BJ (cell line): ENCODE data around the gene C19orf47. TPM values are rescaled to one million over a fixed set of nuclear protein-coding genes. Genes with fewer than 3 reads are reported as not detected.

Experiments
- CTCF ChIA-PET: fragments of 350-600 bp; formaldehyde crosslinking; extraction: SDS; loops from one replicate; lab custom pipeline; 2021; ENCODE audit warnings: antibody characterized with exemption, inconsistent platforms; lab: Yijun Ruan, JAX
- POLR2A ChIA-PET: fragments of 300-600 bp; sonication (Branson Sonifier 250); formaldehyde crosslinking; extraction: SDS; loops from one replicate; lab custom pipeline; 2021; ENCODE audit warnings: antibody characterized with exemption; lab: Charles Lee
- DNase-seq: peaks from one replicate; pipeline ENCODE4 v3.0.0-alpha.2; 2011; ENCODE audit warnings: low read depth
- H3K27me3 ChIP-seq: 2 replicates; pipeline ENCODE4 v1.6.0; 2011; ENCODE audit warnings: low read length; ENCODE audit not compliant: control insufficient read depth, insufficient read depth
- H3K36me3 ChIP-seq: 2 replicates; pipeline ENCODE4 v1.5.1; 2011; ENCODE audit warnings: low read length; ENCODE audit not compliant: control insufficient read depth, insufficient read depth
- H3K4me3 ChIP-seq: 2 replicates; pipeline ENCODE4 v1.5.1; 2011; ENCODE audit warnings: low read depth, mild to moderate bottlenecking, control low read depth, low read length
- polyA plus RNA-seq: library from polyadenylated mRNA; depleted of rRNA; stranded (reverse); fragments of >200 nt; gene quantifications from 2 replicates; pipeline ENCODE4 v1.2.3, GENCODE V29; 2011
- TF ChIP-seq, protein P1 (sequence below): IDR thresholded peaks from 2 replicates; pipeline ENCODE4 v1.5.1; 2011; ENCODE audit warnings: low read depth, mild to moderate bottlenecking, control low read depth, inconsistent platforms, low read length, moderate library complexity; ENCODE audit not compliant: insufficient read depth

C19orf47 gene
- polyA plus RNA-seq, 1 experiment: 25.2 TPM

DNA sequence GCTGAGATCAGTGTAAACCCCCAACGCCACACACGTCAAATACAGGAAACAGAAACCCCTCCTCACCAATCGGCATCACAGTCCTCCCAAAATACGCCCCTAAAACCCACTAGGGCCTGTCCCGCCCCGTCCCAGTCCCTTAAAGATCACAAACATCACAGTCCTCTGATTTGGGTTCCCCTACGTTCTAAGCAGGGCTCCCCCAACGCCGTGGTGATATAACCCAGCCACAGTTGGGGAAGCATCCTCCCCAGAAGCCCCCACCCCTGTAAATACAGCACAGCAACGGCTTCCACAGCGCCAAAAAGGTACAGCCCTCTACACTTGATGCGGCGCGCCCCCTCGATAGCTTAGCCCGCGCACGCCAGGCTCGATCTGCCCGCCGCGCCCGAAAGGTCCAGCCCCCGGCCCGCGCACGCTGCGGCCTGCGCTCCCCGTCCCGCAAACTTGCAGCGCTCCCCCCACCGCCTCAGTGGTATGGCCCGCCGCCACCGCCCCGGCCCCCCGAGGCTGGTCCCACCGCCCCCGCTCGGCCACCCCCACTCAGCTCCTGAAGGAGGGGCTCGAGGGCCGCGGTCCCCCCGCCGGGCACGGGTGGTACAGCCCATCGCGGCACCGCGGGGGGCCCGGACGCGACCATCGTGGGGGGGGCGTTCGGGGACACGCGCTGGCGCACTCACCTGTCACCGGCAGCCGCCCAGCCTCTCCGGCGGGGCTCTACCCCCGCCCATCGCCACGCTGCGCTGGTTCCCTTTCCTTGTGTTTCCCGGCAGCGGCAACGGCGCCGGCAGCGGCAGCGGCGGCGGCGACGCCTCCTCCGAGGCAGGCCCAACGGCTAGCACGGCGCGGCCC, 63.5 kb downstream of the C19orf47 start, which contains the start of gene AKT2:
Gene AKT2 (minus strand): TSS at position 845 of the 852 bp plus-strand sequence. CDS start 20,078 bp downstream, outside the sequence.
- CTCF ChIA-PET: interaction anchor here (0.5 to 1.5 kb wide), 2 partner anchors 21 to 25 kb away, joined by 3 to 4 read pairs; no protein-coding TSS in a partner anchor
- Histone ChIP-seq H3K36me3 (0 out of 2 replicates have a peak, but pooled peaks cover 2% of the 10 kb centered on the region), H3K27me3 (no peaks in the 10 kb centered on the region), H3K4me3 (peak within 1 kb of the TSS; percentile 76)
- POLR2A ChIA-PET: interaction anchor here (1.2 kb wide), 1 partner anchor 11 kb away, joined by 4 read pairs; no protein-coding TSS in a partner anchor
- TF ChIP-seq, protein P1, sequence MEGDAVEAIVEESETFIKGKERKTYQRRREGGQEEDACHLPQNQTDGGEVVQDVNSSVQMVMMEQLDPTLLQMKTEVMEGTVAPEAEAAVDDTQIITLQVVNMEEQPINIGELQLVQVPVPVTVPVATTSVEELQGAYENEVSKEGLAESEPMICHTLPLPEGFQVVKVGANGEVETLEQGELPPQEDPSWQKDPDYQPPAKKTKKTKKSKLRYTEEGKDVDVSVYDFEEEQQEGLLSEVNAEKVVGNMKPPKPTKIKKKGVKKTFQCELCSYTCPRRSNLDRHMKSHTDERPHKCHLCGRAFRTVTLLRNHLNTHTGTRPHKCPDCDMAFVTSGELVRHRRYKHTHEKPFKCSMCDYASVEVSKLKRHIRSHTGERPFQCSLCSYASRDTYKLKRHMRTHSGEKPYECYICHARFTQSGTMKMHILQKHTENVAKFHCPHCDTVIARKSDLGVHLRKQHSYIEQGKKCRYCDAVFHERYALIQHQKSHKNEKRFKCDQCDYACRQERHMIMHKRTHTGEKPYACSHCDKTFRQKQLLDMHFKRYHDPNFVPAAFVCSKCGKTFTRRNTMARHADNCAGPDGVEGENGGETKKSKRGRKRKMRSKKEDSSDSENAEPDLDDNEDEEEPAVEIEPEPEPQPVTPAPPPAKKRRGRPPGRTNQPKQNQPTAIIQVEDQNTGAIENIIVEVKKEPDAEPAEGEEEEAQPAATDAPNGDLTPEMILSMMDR: no peak
- no peak for DNase-seq

DNA sequence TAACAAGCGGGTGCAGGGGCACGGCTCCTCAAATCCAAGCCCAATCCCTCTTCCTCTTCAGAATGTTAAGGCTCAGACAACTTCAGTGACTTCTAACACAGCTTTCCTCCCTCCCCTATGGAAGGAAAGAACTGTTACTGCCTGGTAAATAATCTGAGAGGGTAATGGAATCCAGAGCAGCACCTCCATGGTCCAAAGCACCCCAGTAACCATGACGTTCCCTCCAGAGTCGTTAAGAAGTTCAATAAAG, 64.0 kb downstream of the C19orf47 start:
- ChIA-PET POLR2A (interaction anchor here (1.2 kb wide), 1 partner anchor 11 kb away, joined by 4 read pairs; no protein-coding TSS in a partner anchor), CTCF (interaction anchor here (0.9 to 2.2 kb wide), 3 partner anchors 21 to 180 kb away, joined by 3 to 6 read pairs (median 4); no protein-coding TSS in a partner anchor)
- DNase-seq: no peak
- H3K4me3 ChIP-seq: peak overlapping the region; percentile 76
- no peaks in the 10 kb centered on the region for H3K27me3 ChIP-seq
- TF ChIP-seq, protein P1: no peak
- H3K36me3 ChIP-seq: 0 out of 2 replicates have a peak, but pooled peaks cover 2% of the 10 kb centered on the region

DNA sequence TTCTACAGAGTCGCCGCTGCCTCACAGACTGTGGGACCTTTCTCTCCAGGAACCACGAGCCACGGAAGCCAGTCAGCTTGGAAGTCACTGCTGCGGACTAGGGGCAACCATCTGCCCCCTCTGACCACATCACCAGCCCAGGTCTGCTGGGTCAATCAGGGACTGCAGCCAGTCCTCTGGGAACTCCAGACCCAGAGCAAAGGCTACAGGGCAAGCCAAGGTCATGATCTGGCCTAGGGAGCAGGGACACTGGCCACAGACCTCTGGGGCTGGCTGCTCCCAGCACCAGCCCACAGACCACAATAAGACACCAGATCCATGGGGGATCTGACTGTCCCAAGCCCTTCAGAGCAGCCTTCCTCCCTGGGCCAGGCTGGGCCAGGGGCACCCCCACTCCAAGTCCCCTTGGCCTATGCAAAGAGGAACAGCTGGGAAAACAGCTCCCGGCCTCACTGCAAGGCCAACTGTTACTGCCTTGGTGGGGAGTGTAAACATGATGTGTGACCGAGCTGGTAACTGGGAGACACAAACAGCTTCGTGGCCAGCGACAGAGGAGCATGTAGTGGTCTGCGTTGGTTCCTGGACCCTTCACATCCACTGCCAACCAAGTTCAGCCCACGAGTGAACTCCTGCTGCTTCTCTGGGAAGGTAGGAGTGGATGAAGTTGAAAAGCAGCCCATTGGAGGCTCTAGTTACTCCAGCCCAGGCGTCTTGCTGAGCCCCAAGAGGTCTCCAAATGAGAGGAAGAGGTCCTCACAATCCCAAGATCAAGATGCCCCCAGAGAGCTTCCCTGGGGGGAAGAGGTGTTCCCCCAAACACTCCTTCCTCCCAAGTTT, 64.6 kb downstream of the C19orf47 start:
- TF ChIP-seq, protein P1: no peak
- Histone ChIP-seq H3K36me3 (0 out of 2 replicates have a peak, but pooled peaks cover 2% of the 10 kb centered on the region), H3K4me3 (peak overlapping the region; percentile 76), H3K27me3 (no peaks in the 10 kb centered on the region)
- DNase-seq: no peak
- ChIA-PET CTCF (interaction anchor here (0.9 to 2.2 kb wide), 2 partner anchors 21 to 181 kb away, joined by 3 to 6 read pairs; no protein-coding TSS in a partner anchor), POLR2A (no interaction called here)

DNA sequence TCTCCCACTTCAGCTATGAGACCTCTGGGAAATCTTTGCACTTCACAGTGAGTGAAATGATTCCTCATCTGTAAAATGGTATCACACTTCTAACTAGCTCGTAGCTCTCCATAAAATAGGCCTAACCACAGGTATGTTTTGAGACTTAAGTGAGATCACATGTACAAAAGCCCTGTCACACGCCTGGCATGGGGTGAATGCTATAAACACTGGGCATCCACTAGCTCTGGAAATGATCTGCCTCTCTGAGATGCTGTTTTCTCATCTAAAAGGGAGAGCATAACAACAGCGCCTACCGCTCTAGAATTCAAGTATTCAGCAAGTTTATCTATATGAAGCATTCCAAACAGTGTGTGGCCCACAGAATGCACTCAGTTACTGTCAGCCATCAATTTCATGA, 65.3 kb downstream of the C19orf47 start:
- TF ChIP-seq, protein P1: no peak
- no peaks in the 10 kb centered on the region for H3K27me3 ChIP-seq
- 0 out of 2 replicates have a peak, but pooled peaks cover 2% of the 10 kb centered on the region for H3K36me3 ChIP-seq
- CTCF ChIA-PET: interaction anchor here (1.2 to 2.2 kb wide), 2 partner anchors 22 to 320 kb away, joined by 3 to 6 read pairs; no protein-coding TSS in a partner anchor
- peak; percentile 31 for DNase-seq
- H3K4me3 ChIP-seq: no peak overlapping the region; the same call in 1 of the 2 replicates
- POLR2A ChIA-PET: interaction anchor here (0.6 kb wide), 1 partner anchor 943 kb away, joined by 4 read pairs; no protein-coding TSS in a partner anchor
